ENCODE measurements around the gene UBAC1. TPM values are rescaled to one million over a fixed set of nuclear protein-coding genes. Genes with fewer than 3 reads are reported as not detected.
A peak's percentile ranks its signal among the peaks of the same experiment; 100 is the strongest.
"Not testable (repeated sequence)": the region's sequence is repeated elsewhere in the genome, so short reads cannot be mapped to it uniquely, and the experiment has no call there.

Gene UBAC1
- total RNA-seq, 1 donor from 2014 or later = 36.1 TPM

DNA sequence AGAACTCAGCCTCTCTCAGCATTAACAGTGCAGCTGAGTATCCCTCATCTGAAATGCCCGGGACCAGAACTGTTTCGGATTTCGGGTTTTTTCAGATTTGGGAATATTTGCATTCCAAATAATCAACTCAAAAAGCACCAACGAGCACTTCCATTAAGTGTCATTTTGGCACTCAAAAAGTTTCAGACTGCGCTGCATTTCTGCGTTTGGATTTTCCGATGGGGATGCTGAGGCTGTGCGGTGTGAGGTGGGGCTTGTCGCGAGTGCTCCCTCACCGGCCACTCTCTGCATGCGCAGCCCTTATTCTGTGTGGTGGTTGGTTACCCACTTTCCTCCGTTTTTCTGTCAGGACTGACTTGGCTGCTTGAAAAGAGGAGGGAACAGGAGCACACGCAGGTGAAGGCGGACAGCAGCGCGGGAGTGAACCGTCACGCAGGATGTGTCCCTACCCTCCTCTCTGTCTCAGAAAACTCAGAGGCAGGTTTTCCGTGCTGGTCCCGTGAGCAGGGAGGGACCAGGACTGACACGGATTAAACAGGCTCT lies 8.4 kb downstream of the UBAC1 start:
- no peaks in the 10 kb centered on the region for H3K27me3 ChIP-seq (ENCODE audit: control insufficient read depth, insufficient read depth, low read length)
- no peak for DNase-seq (ENCODE audit: low read depth)
- no peak overlapping the region for H3K4me3 ChIP-seq (ENCODE audit: low read depth, low read length)
- peaks cover 7% of the 10 kb centered on the region for H3K36me3 ChIP-seq (ENCODE audit: control insufficient read depth, insufficient read depth, low read length)
- no peak for FAIRE-seq
- TF ChIP-seq, protein P1, sequence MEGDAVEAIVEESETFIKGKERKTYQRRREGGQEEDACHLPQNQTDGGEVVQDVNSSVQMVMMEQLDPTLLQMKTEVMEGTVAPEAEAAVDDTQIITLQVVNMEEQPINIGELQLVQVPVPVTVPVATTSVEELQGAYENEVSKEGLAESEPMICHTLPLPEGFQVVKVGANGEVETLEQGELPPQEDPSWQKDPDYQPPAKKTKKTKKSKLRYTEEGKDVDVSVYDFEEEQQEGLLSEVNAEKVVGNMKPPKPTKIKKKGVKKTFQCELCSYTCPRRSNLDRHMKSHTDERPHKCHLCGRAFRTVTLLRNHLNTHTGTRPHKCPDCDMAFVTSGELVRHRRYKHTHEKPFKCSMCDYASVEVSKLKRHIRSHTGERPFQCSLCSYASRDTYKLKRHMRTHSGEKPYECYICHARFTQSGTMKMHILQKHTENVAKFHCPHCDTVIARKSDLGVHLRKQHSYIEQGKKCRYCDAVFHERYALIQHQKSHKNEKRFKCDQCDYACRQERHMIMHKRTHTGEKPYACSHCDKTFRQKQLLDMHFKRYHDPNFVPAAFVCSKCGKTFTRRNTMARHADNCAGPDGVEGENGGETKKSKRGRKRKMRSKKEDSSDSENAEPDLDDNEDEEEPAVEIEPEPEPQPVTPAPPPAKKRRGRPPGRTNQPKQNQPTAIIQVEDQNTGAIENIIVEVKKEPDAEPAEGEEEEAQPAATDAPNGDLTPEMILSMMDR (IDR thresholded peaks at IDR 0.05; ENCODE audit: insufficient read depth, low read length, severe bottlenecking) = no peak

DNA sequence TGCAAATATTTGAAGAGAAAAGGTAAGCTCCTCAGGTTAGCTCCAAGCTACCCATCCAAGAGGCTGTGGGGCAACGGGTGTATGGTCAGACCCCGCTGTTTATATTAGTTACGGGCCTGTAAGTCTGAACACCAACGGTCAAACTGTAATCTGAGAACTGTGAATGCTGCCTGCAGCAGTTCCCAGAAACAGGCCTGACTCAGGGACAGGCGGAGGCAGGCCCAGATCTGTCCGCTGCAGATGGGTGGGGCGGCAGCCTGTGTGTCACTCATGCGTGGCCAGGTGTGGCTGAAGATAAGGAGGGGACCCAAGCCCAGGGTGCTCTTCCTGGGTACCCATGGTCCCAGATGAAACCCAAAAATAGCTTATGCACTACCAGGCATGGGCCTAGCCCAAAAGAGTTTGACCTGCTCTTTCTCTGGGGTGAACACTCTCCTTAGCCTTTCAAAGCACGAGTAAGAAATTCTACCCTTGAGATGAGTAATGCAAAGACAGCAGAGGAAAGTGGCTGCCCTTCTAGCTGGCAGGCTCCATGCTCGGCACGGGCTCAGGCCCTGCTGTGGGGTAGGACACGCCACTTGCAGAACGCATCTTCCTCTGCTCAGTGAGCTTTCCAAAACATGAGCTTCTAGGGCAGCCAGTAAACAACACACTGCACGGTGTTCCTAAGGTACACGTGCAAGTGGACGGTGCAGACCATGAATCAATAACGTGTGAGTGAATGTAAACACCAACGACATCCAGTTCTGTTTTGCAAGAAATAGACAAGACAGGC lies 9.1 kb downstream of the UBAC1 start:
- no peaks in the 10 kb centered on the region for H3K27me3 ChIP-seq (ENCODE audit: control insufficient read depth, insufficient read depth, low read length)
- peaks cover 7% of the 10 kb centered on the region for H3K36me3 ChIP-seq (ENCODE audit: control insufficient read depth, insufficient read depth, low read length)
- TF ChIP-seq, protein P1 (IDR thresholded peaks at IDR 0.05; ENCODE audit: insufficient read depth, low read length, severe bottlenecking) = no peak
- DNase-seq (ENCODE audit: low read depth) (peak; percentile 98), FAIRE-seq (no peak)
- H3K4me3 ChIP-seq (ENCODE audit: low read depth, low read length) = no peak overlapping the region

DNA sequence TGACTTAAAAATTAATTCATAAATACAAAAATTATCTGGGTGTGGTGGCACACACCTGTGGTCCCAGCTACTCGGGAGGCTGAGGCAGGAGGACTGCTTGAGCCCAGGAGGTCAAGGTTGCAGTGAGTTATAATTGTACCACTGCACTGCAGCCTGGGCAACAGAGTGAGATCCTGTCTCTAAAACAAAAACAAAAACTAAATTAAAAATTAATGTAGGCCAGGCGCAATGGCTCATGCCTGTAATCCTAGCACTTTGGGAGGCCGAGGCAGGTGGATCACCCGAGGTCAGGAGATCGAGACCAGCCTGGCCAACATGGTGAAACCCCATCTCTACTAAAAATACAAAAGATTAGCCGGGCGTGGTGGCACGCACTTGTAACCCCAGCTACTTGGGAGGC lies 9.9 kb downstream of the UBAC1 start:
- DNase-seq (ENCODE audit: low read depth); FAIRE-seq; H3K4me3 ChIP-seq (ENCODE audit: low read depth, low read length); H3K27me3 ChIP-seq (ENCODE audit: control insufficient read depth, insufficient read depth, low read length): not testable (repeated sequence)
- peaks cover 13% of the 10 kb centered on the region for H3K36me3 ChIP-seq (ENCODE audit: control insufficient read depth, insufficient read depth, low read length)

DNA sequence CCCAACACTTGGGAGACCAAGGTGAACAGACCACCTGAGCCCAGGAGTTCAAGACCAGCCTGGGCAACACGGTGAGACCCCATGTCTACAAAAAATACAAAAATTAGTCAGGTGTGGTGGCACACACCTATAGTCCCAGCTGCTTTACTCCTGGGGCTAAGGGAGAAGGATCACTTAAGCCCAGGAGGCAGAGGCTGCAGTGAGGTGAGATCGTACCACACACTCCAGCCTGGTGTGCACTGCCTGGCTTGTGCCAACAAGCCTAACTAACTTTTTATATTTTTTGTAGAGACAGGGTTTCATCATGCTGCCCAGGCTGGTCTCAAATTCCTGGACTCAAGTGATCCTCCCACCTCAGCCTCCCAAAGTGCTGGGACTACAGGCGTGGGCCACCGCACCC lies 10.3 kb downstream of the UBAC1 start:
- H3K36me3 ChIP-seq (ENCODE audit: control insufficient read depth, insufficient read depth, low read length) = peaks cover 16% of the 10 kb centered on the region
- not testable (repeated sequence) for FAIRE-seq; H3K4me3 ChIP-seq (ENCODE audit: low read depth, low read length); H3K27me3 ChIP-seq (ENCODE audit: control insufficient read depth, insufficient read depth, low read length)
- peak; percentile 53 for DNase-seq (ENCODE audit: low read depth)

DNA sequence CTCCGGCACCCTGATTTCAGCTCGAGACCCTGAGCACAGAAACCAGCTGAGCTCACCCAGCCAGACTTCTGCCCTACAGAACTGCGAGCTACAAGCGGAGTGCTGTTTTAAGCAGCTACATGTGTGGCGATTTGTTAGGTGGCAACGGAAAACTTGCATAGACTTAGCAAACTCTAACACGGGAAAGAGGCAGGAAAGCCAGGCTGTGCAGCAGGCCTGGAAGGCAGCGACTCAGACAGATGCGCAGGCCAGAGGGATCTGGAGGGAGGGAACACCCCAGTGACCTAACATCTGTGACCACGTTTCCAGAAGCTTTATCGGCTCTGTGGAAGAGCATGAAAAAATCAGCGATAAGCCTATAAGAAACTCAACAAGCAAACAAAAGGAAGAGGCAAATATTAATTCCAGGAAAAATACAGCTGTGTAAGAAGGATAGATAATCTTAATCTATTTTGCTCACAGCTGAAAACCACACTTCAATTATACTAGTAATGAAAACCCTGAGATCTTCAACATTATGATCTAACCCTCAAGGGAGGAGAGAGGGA lies 11.0 kb downstream of the UBAC1 start:
- TF ChIP-seq, protein P1 (IDR thresholded peaks at IDR 0.05; ENCODE audit: insufficient read depth, low read length, severe bottlenecking) = no peak
- Histone ChIP-seq H3K4me3 (ENCODE audit: low read depth, low read length) (no peak overlapping the region), H3K27me3 (ENCODE audit: control insufficient read depth, insufficient read depth, low read length) (no peaks in the 10 kb centered on the region), H3K36me3 (ENCODE audit: control insufficient read depth, insufficient read depth, low read length) (peaks cover 21% of the 10 kb centered on the region)
- DNase-seq (ENCODE audit: low read depth) = no peak
- FAIRE-seq = no peak

DNA sequence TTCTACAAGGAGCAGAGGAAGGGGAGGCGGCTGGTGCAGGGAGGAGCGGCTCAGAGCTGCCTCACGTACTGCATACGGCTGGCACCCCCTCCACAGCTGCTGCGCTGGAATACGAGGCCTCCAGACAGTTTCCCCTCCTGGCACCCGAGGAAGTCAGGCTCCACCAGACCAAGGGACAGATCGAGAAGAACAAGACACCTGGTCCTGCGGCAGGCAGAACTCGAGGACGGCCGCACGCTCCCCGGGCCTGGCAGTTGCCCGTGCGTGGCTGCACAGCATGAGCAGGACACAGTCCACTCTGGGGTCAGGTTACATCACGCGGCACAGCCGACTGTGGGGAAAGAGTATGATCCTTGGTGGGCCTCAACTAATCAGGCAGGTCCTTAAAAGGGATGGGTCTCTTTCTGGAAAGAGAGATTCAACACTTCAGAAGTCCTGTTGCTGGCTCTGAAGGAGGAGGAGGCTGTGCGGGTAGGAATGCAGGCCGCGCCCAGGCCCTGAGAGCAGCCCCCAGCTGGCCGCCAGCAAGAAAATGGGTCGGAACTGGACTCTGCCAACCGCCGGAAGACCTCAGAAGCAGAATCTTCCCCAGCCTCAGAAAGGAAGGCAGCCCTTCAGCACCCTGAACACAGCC lies 11.6 kb downstream of the UBAC1 start:
- Histone ChIP-seq H3K27me3 (ENCODE audit: control insufficient read depth, insufficient read depth, low read length) (no peaks in the 10 kb centered on the region), H3K36me3 (ENCODE audit: control insufficient read depth, insufficient read depth, low read length) (peaks cover 24% of the 10 kb centered on the region), H3K4me3 (ENCODE audit: low read depth, low read length) (no peak overlapping the region)
- DNase-seq (ENCODE audit: low read depth) (no peak), FAIRE-seq (no peak)
- TF ChIP-seq, protein P1 (IDR thresholded peaks at IDR 0.05; ENCODE audit: insufficient read depth, low read length, severe bottlenecking) = no peak
